ENCODE measurements around the gene STAT6. TPM values are rescaled to one million over a fixed set of nuclear protein-coding genes. Genes with fewer than 3 reads are reported as not detected.

The STAT6 gene
- total and polyA plus RNA-seq, 2 of the 8 experiments (the other 6 are each of a cell fraction or from before 2014, with no cell fraction given), result 32.9 to 38.7 TPM

GRCh38 chr12:57154076-57154475 lies 42.9 kb upstream of the STAT6 start (continued):
- TF ChIP-seq POLR2AphosphoS5 (IDR thresholded peaks at IDR 0.05; ENCODE audit: low read depth, low read length), result no peak
- no peak for TF ChIP-seq CBX5 (IDR thresholded peaks at IDR 0.05; ENCODE audit: low read depth, low read length)
- no peak for TF ChIP-seq CEBPB (IDR thresholded peaks at IDR 0.05; ENCODE audit: low read depth, low read length)
- no peak for TF ChIP-seq CTBP2 (IDR thresholded peaks at IDR 0.05; ENCODE audit: borderline replicate concordance, insufficient read depth, insufficient read length, low read length)
- TF ChIP-seq TBP (IDR thresholded peaks at IDR 0.05; ENCODE audit: low read depth, low read length), result no peak
- TF ChIP-seq BRCA1 (IDR thresholded peaks at IDR 0.05; ENCODE audit: low read depth, low read length), result no peak
- TF ChIP-seq SIN3A (conservative IDR thresholded peaks at IDR 0.05 in 1 of 2, IDR thresholded peaks at IDR 0.05 in 1 of 2; ENCODE audit: low read depth in 1 of 2, low read length in 2 of 2), result no peak
- TF ChIP-seq ATF3 (IDR thresholded peaks at IDR 0.05; ENCODE audit: insufficient read depth, low read depth, low read length), result no peak

Data from H1 (cell line).